Measurements from ENCODE around the gene MARCHF11. TPM values are rescaled to one million over a fixed set of nuclear protein-coding genes. Genes with fewer than 3 reads are reported as not detected.

The MARCHF11 gene, protein sequence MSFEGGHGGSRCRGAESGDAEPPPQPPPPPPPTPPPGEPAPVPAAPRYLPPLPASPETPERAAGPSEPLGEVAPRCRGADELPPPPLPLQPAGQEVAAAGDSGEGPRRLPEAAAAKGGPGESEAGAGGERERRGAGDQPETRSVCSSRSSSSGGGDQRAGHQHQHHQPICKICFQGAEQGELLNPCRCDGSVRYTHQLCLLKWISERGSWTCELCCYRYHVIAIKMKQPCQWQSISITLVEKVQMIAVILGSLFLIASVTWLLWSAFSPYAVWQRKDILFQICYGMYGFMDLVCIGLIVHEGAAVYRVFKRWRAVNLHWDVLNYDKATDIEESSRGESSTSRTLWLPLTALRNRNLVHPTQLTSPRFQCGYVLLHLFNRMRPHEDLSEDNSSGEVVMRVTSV
- total RNA-seq (2022; extraction: Qiagen RNA extraction; ENCODE audit: low read depth), result not detected in 5 replicates

DNA sequence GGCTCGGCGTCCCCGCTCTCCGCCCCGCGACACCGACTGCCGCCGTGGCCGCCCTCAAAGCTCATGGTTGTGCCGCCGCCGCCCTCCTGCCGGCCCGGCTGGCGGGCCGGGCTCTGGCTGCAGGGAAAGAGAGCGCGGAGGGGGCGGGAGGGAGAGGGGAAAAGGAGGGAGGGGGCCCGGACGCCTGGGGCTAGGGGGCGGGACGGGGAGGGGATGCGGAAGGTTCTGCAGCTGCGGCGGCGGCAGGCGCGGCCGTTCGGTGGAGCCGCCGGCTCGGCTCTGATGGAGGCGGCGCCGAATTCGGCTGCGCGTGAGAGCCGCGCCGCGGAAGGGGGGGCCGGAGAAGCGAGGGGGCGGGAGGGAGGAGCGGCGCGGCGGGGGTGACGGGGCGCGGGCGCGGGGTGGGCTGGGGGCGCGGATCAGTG is at the start of gene MARCHF11:
MARCHF11 (minus strand) TSS at position 281 of the 425 bp plus-strand sequence; CDS start at position 65, 216 bp downstream.

